ENCODE results near the gene CERS3.

DNA sequence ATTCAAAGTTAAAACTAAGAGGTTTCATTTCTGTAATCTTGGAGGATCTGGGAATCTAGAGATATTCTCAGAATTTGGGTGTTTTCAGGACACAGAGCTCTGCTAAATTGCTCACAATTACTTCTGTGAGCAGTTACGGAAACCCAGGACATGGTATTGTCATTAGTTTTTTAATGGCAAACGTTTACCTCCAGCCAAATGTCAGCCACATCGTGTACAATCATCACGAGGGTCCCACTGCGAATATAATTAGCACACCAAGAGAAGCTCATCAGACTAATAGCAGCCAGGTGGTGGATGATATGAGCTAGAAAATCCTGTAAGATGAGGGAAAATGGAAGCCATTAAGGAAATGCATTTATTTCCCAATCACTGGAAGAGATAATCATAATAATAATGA lies 56.0 kb downstream of the CERS3 start:
- TF ChIP-seq CTCF (IDR thresholded peaks at IDR 0.05) (no peak), POLR2AphosphoS5 (IDR thresholded peaks at IDR 0.05; ENCODE audit: insufficient read depth in 1 of 2, low read depth in 1 of 2) (no peak), POLR2A (IDR thresholded peaks at IDR 0.05) (no peak)

All from vagina (tissue), 2 donors.